Aorta (tissue), 5 donors: ENCODE measurements around the gene DIP2B. TPM values are rescaled to one million over a fixed set of nuclear protein-coding genes. Genes with fewer than 3 reads are reported as not detected.
"Not testable (repeated sequence)": the region's sequence is repeated elsewhere in the genome, so short reads cannot be mapped to it uniquely, and the experiment has no call there.

Experiments used
- ATAC-seq: fragments of 200-7000 bp; cut with Tn5 transposase; one replicate; pipeline ENCODE4 v1.9.1; 2022; ENCODE audit warnings: moderate library complexity; ENCODE audit not compliant: low FRiP score
- DNase-seq, 2 donors: peaks; one replicate each; pipeline ENCODE4 v3.0.0-alpha.2; 2020
- H3K27ac ChIP-seq, 2 donors: one replicate each; pipeline ENCODE4 v1.5.1; 2013; ENCODE audit warnings: low read length in 2 of 2, mild to moderate bottlenecking in 2 of 2, moderate library complexity in 2 of 2, control low read depth in 1 of 2, inconsistent platforms in 1 of 2, low read depth in 1 of 2
- H3K27me3 ChIP-seq, 2 donors: one replicate each; pipeline ENCODE4 v1.6.1; 2013; ENCODE audit warnings: control low read depth in 1 of 2, low read length in 1 of 2, mild to moderate bottlenecking in 1 of 2, moderate library complexity in 1 of 2; ENCODE audit not compliant: insufficient read depth in 2 of 2, control insufficient read depth in 1 of 2
- H3K36me3 ChIP-seq, 2 donors: one replicate each; pipeline ENCODE4 v1.6.1; 2013; ENCODE audit warnings: control low read depth in 1 of 2, low read length in 1 of 2, mild to moderate bottlenecking in 1 of 2; ENCODE audit not compliant: insufficient read depth in 2 of 2, control insufficient read depth in 1 of 2
- H3K4me1 ChIP-seq, 2 donors: one replicate each; pipeline ENCODE4 v1.6.1; 2013; ENCODE audit warnings: low read length in 2 of 2, control low read depth in 1 of 2, mild to moderate bottlenecking in 1 of 2, moderate library complexity in 1 of 2; ENCODE audit not compliant: insufficient read depth in 2 of 2, control insufficient read depth in 1 of 2
- H3K4me3 ChIP-seq, 2 donors: one replicate each; pipeline ENCODE4 v1.5.1; 2013; ENCODE audit warnings: low read length in 2 of 2, control low read depth in 1 of 2, mild to moderate bottlenecking in 1 of 2
- H3K9me3 ChIP-seq: one replicate; pipeline ENCODE4 v1.6.1; 2013; ENCODE audit warnings: mild to moderate bottlenecking, low read length; ENCODE audit not compliant: control insufficient read depth
- WGBS, 2 donors: extraction: QIAGEN DNeasy Blood & Tissue Kit; methylation state at CpG; one replicate each; pipeline ENCODE4 v1.1.7; 2013; 5-methylcytosine and 5-hydroxymethylcytosine counted together
- intact Hi-C, 2 donors: fragments of 100-400 bp; cut with DNase I; formaldehyde crosslinking; loops; one replicate each; pipeline versions ENCODE4 v1.14.2 to v1.15.0; 2022
- polyA plus RNA-seq, 2 donors: library from polyadenylated mRNA; stranded (reverse); fragments of 200-250 nt; gene quantifications; one replicate each; pipeline ENCODE4 v1.2.3, GENCODE V29; 2013
- total RNA-seq, 2 donors: library from RNA; stranded (reverse); fragmentation: NEBNext Ultra II Directional; extraction: Animal tissue kit (Norgen Biotek cat#: 25700); gene quantifications; one replicate each; pipeline ENCODE4 v1.2.1, GENCODE V29; 2021
- donor health status: healthy with polysubstance abuse.
- donor health status: Bipolar disorder and iron deficiency.
- donor health status: DM: no; HTN: no; CAD: no.
- donor health status: DM: no; HTN: no; CAD: no.
- donor health status: DM: yes; HTN: yes; CAD: no.

DIP2B gene
- total and polyA plus RNA-seq, 4 donors: 2.9 to 25.0 (median 10.2) TPM

DNA sequence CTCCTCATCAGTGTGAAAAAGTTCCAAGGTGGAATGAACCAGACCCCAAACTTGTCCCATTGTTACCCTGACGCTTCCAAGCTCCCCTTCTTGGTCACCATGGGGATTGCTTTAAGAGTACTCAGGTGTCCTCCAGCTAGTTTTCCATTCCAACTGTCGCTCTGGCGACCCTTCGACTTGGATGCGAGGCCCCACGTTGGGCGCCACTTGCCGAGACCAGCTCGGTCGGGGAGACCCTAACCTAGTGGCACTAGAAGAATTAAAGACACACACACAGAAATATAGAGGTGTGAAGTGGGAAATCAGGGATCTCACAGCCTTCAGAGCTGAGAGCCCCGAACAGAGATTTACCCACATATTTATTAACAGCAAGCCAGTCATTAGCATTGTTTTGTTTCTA, 6.7 kb upstream of the DIP2B start:
- H3K4me1 ChIP-seq, H3K36me3 ChIP-seq, ATAC-seq, H3K9me3 ChIP-seq, intact Hi-C loops, H3K27ac ChIP-seq, H3K27me3 ChIP-seq, DNase-seq, H3K4me3 ChIP-seq: not testable (repeated sequence)
- 92 to 94% methylated on average over 11 of the region's 11 CpGs for WGBS, 2 donors

DNA sequence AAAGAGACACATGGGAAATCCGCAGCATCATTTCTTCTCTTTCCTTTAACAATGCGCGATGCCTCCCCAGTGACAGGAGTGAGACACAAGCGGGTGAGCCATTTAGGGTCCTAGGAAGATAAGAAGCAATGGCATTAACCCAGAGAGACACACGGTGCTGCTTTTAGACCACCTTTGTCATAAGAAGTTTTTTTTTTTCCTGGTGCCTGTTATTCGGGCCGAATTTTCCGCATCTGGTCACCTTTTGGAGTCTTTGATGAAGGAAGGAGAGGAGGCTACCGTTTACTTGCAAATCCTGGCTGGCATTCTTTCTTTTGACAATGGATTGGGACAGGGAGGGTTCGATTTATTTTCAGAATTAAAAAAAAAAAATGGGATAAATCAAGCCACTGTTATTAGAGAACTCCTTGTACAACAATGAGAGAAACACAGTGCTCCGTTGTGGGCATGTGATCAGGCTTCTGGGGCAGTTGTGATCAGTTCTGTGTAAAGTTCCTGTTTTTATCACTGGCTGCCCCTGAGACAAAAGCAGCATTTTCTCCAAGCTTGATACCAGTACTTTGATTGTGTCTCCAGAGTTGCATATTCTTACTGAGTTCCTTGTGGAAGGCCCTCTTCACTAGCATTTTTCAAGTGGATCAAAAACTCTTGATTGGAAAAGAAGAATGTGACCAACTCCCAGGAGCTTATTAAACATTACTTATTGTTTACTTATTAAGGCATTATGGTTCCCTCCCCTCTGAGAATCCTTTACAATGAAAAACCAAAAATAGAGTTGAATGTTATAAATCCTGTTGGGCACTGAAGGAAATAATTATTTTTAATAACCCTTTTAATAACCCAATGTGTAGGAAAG, 1.1 kb downstream of the DIP2B start:
- H3K27me3 ChIP-seq: no peaks in the 10 kb centered on the region
- ATAC-seq: no peak
- intact Hi-C loops: loop anchor here (2.0 to 10.0 kb wide), 2 partner anchors 133 to 229 kb away; no protein-coding TSS in a partner anchor
- H3K4me1 ChIP-seq: no peaks in the 10 kb centered on the region
- WGBS, 2 donors: 1% methylated on average over 10 to 11 of the region's 11 CpGs
- no peaks in the 10 kb centered on the region for H3K9me3 ChIP-seq
- peak in 1 of 2 donors; percentile 58 for DNase-seq
- H3K27ac ChIP-seq: no peak overlapping the region
- H3K36me3 ChIP-seq: no peaks in the 10 kb centered on the region
- H3K4me3 ChIP-seq: peak overlapping the region; percentile 61 to 76

DNA sequence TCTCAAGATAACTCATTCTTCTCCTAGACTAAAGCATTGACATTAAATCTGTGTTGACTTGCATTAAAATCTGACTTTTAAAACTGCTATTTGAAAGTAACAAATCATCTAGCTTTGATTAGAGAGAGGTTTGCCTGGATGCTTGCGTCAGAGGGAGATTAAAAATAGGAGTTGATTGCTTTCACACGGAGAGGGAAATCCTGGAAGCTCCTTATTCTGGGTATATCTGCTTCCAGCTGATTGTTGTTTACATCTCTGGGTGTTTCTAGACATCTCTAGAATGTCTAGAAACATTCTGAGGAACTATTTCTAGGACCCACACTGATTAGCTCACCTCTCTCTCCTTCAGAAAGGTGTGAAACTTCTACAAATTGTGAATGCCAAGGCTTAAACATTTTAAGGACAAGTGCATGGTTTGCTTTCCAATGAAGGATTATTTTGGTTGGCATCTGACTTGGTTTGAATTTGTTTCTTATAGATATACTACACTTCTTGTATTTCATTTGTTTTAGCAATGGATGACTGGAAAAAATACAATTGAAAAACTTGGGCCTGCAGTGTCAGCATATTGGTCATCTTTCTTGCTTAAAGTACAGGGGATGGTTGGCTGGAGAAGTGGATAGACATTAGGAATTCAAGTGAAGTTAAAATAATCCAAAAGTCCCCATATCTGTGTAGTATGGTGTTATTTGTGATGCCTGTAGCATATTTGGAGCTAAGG, 2.1 kb downstream of the DIP2B start:
- DNase-seq: no peak
- WGBS, 2 donors: 30 to 47% methylated on average over 2 of the region's 2 CpGs
- Histone ChIP-seq H3K27ac (no peak overlapping the region), H3K9me3 (no peaks in the 10 kb centered on the region), H3K4me1 (no peaks in the 10 kb centered on the region), H3K36me3 (no peaks in the 10 kb centered on the region), H3K4me3 (no peak overlapping the region), H3K27me3 (no peaks in the 10 kb centered on the region)
- ATAC-seq: no peak
- intact Hi-C loops: loop anchor here in 1 of 2 donors (10.0 kb wide), 1 partner anchor 228 kb away; no protein-coding TSS in a partner anchor

DNA sequence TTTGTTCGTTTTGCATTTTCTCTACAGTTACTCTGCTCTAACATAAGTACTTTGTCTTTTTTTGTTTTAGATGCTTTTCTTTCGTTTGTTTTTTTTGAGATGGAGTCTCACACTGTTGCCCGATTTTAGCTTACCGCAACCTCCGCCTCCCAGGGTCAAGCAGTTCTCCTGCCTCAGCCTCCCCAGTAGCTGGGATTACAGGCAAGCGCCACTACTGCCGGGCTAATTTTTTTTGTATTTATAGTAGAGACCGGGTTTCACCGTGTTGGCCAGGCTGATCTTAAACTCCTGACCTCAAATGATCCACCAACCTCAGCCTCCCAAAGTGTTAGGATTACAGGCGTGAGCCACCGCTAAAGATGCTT, 2.7 kb downstream of the DIP2B start:
- Histone ChIP-seq H3K9me3 (no peaks in the 10 kb centered on the region), H3K27me3 (no peaks in the 10 kb centered on the region), H3K4me1 (no peaks in the 10 kb centered on the region), H3K4me3 (no peak overlapping the region), H3K27ac (no peak overlapping the region), H3K36me3 (no peaks in the 10 kb centered on the region)
- DNase-seq: no peak
- intact Hi-C loops: loop anchor here in 1 of 2 donors (10.0 kb wide), 1 partner anchor 227 kb away; no protein-coding TSS in a partner anchor
- ATAC-seq: no peak
- 82 to 85% methylated on average over 11 of the region's 11 CpGs for WGBS, 2 donors

DNA sequence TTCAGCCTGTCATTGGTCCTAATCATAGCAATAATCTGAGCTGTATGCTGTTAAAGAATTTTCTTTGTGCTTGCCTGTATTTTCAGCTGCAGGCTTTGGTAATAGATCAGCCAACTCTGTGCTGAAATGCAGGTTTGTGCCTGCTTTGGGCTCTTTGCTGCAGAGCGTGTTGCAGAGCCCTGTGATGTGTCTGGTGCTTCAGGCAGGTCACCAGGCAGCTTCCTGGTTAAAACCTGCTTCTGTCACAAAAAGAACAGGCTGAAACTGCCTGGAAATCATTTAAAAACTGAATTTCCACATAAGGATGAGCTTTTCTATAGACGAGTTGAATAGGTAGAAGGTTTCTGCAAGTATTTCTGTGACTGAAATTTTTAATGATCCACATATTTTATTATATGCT, 3.1 kb downstream of the DIP2B start:
- Histone ChIP-seq H3K27me3 (no peaks in the 10 kb centered on the region), H3K36me3 (no peaks in the 10 kb centered on the region), H3K4me3 (no peak overlapping the region), H3K27ac (no peak overlapping the region), H3K4me1 (no peaks in the 10 kb centered on the region), H3K9me3 (no peaks in the 10 kb centered on the region)
- intact Hi-C loops: loop anchor here in 1 of 2 donors (10.0 kb wide), 1 partner anchor 227 kb away; no protein-coding TSS in a partner anchor
- ATAC-seq: no peak
- DNase-seq: no peak
- WGBS, 2 donors: 81 to 83% methylated on average over 2 of the region's 2 CpGs

DNA sequence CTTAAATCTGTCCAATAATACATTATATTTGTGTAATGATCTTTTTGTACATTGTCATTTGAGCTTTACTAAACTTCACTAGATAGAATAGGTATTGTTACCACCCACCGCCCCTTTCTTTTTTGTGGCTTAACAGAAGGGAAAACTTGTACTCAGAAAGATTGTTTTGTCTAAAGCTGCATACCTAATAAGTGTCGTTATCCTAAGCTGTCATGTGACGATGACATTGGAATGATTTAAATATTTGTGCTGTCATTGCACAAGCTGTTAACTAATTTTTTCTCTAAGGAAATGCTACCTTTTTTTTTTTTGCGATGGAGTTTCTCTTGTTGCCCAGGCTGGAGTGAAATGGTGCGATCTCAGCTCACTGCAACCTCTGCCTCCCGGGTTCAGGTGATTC, 3.6 kb downstream of the DIP2B start:
- intact Hi-C loops: loop anchor here in 1 of 2 donors (10.0 kb wide), 1 partner anchor 226 kb away; no protein-coding TSS in a partner anchor
- WGBS, 2 donors: 81 to 88% methylated on average over 6 of the region's 6 CpGs
- Histone ChIP-seq H3K4me3 (no peak overlapping the region), H3K27me3 (no peaks in the 10 kb centered on the region), H3K4me1 (no peaks in the 10 kb centered on the region), H3K27ac (no peak overlapping the region), H3K36me3 (no peaks in the 10 kb centered on the region), H3K9me3 (no peaks in the 10 kb centered on the region)
- ATAC-seq: no peak
- DNase-seq: no peak

DNA sequence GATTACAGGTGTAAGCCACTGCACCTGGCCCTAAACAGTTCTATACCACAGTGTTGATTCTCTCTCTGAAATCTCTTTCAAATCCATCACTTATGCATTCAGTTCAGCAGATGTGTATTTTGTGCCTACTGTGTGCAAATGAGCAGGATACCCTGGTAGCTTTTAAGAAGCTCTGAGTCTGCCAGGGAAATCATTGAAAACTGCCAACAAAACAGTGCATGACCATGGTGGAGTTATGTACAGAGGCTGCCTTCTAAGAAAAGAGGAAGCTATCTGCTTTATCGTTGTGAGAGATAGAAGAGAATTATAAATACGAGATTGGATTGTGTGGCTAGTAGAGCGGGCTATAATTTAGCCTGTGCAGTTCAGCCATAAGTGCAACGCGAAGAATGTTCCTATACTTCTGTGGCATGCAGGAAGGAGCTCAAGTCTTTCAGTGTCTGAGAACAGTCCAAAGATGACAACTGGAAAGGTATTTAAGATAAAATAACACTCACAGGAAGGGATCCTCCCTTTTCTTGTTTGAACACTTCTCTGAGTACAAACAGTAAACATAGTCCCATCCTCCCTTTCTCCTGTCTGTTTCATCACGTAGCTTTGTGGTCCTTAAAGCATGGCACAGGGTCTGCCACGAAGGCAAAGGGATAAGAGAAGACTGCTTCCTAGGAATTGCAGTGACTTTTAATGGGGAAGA, 4.3 kb downstream of the DIP2B start:
- no peak overlapping the region for H3K27ac ChIP-seq
- no peak for ATAC-seq
- H3K27me3 ChIP-seq: no peaks in the 10 kb centered on the region

DNA sequence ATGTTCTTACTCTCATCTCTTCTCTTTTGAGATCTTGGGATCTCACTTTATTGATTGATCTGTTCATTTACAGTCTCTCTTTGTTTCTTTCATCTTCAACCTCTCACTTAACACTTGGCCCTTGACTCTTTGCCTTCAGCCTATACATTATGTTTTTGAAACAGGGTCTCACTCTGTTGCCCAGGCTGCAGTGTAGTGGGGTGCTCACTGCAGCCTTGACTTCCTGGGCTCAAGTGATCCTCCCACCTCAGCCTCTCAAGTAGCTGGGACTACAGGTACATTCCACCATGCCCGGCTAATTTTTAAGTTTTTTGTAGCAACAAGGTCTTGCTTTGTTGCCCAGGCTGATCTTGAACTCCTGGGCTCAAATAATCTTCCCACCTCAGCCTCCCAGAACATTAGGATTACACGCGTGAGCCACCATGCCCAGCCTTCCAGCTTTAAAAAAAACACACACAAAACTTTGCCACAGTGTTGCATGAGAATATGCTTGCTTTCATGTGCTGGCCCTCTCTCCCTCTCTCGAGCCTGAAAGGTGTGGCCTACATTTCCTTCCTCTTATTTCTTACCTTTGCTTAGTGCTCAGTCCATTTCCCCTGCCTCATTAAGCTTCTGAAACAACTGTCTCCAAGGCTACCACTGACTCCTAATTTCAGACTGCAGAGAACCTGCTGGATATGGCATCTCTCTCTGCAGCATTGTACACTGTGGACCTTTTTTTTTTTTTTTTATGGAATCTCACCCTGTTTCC, 9.9 kb downstream of the DIP2B start:
- H3K9me3 ChIP-seq: no peaks in the 10 kb centered on the region
- 93% methylated on average over 4 of the region's 4 CpGs for WGBS, 2 donors
- no peak overlapping the region for H3K4me3 ChIP-seq
- no peak for ATAC-seq
- no peak for DNase-seq
- intact Hi-C loops: no loop called here
- H3K27me3 ChIP-seq: no peaks in the 10 kb centered on the region
- H3K4me1 ChIP-seq: peaks cover 0 to 1% of the 10 kb centered on the region in 2 donors
- no peaks in the 10 kb centered on the region for H3K36me3 ChIP-seq
- H3K27ac ChIP-seq: no peak overlapping the region

More for the DNA sequence above, 4.3 kb downstream of the DIP2B start:
- Histone ChIP-seq H3K36me3 (no peaks in the 10 kb centered on the region), H3K4me3 (no peak overlapping the region), H3K9me3 (no peaks in the 10 kb centered on the region), H3K4me1 (no peaks in the 10 kb centered on the region)
- intact Hi-C loops: loop anchor here in 1 of 2 donors (10.0 kb wide), 1 partner anchor 226 kb away; no protein-coding TSS in a partner anchor
- DNase-seq: no peak
- 77 to 79% methylated on average over 7 of the region's 7 CpGs for WGBS, 2 donors
